H1 (cell line): ENCODE data around the gene BORCS6. TPM values are rescaled to one million over a fixed set of nuclear protein-coding genes. Genes with fewer than 3 reads are reported as not detected.
A peak's percentile ranks its signal among the peaks of the same experiment; 100 is the strongest.

Experiments
- CTCF ChIA-PET: fragments of 300-600 bp; sonication (Branson Sonifier 250); formaldehyde crosslinking; loops from one replicate; lab custom pipeline; 2021; ENCODE audit not compliant: partially characterized antibody; lab: Charles Lee
- POLR2A ChIA-PET: fragments of 300-600 bp; sonication (Branson Sonifier 250); formaldehyde crosslinking; loops from one replicate; lab custom pipeline; 2021; ENCODE audit warnings: inconsistent platforms; ENCODE audit not compliant: partially characterized antibody; lab: Charles Lee
- DNase-seq, 2 experiments: peaks; one replicate each; pipeline versions ENCODE4 v3.0.0 to v3.0.0-alpha.2; 2010 to 2022; ENCODE audit warnings: low spot score in 2 of 2, low read depth in 1 of 2, mixed read lengths in 1 of 2
- FAIRE-seq: peaks from 2 replicates; lab custom pipeline; 2011; peaks lifted over from hg19 to GRCh38; lab: Jason Lieb, UNC
- H2AFZ ChIP-seq: 2 replicates; pipeline ENCODE4 v1.8.1; 2012; ENCODE audit warnings: low read length, inconsistent platforms
- H2AK5ac ChIP-seq: 2 replicates; pipeline ENCODE4 v1.6.1; 2013; ENCODE audit warnings: low read depth, low read length
- H2BK120ac ChIP-seq: replicated peaks from 2 replicates; pipeline ENCODE3; 2013; ENCODE audit warnings: low read depth, low read length, inconsistent platforms
- H2BK12ac ChIP-seq: 2 replicates; pipeline ENCODE4 v1.6.1; 2013; ENCODE audit warnings: low read depth, low read length
- H2BK15ac ChIP-seq: 2 replicates; pipeline ENCODE4 v1.6.1; 2013; ENCODE audit warnings: low read length
- H2BK20ac ChIP-seq: 2 replicates; pipeline ENCODE4 v1.6.1; 2013; ENCODE audit warnings: low read length
- H2BK5ac ChIP-seq: 2 replicates; pipeline ENCODE4 v1.6.1; 2013; ENCODE audit warnings: low read depth, low read length
- H3K14ac ChIP-seq: 2 replicates; pipeline ENCODE4 v1.6.1; 2013; ENCODE audit warnings: inconsistent platforms; ENCODE audit not compliant: insufficient read length
- H3K18ac ChIP-seq: 2 replicates; pipeline ENCODE4 v1.6.1; 2013; ENCODE audit warnings: low read length; ENCODE audit errors: extremely low read depth
- H3K23ac ChIP-seq: 2 replicates; pipeline ENCODE4 v1.6.1; 2013; ENCODE audit warnings: inconsistent platforms; ENCODE audit not compliant: insufficient read length
- H3K23me2 ChIP-seq: 2 replicates; pipeline ENCODE4 v1.6.1; 2013; ENCODE audit warnings: low read depth, low read length
- H3K27ac ChIP-seq: 2 replicates; pipeline ENCODE4 v1.6.1; 2011; ENCODE audit warnings: low read depth, low read length, inconsistent platforms
- H3K27me3 ChIP-seq, 4 experiments: replicated peaks in 1 of 4; 1 replicate in 1 of 4; 2 replicates in 3 of 4; pipeline versions ENCODE4 v1.6.1 to v1.8.1; 2011 to 2013; ENCODE audit warnings: low read length in 3 of 4, mild to moderate bottlenecking in 3 of 4, inconsistent platforms in 2 of 4, mixed read lengths in 2 of 4, moderate library complexity in 1 of 4; ENCODE audit not compliant: control insufficient read depth in 3 of 4, insufficient read depth in 3 of 4; ENCODE audit errors: extremely low read depth in 1 of 4
- H3K36me3 ChIP-seq, 4 experiments: 2 replicates each; pipeline versions ENCODE4 v1.6.1 to v1.8.1; 2011 to 2013; ENCODE audit warnings: mild to moderate bottlenecking in 4 of 4, low read length in 3 of 4, moderate library complexity in 2 of 4, control low read depth in 1 of 4, inconsistent platforms in 1 of 4; ENCODE audit not compliant: insufficient read depth in 4 of 4, control insufficient read depth in 2 of 4
- H3K4ac ChIP-seq: replicated peaks from 2 replicates; pipeline ENCODE3; 2013; ENCODE audit warnings: low read length, low read depth, mixed read lengths, inconsistent platforms; ENCODE audit not compliant: insufficient read length
- H3K4me1 ChIP-seq, 4 experiments: replicated peaks in 1 of 4; 1 replicate in 1 of 4; 2 replicates in 3 of 4; pipeline versions ENCODE4 v1.6.1 to v1.8.1; 2011 to 2013; ENCODE audit warnings: low read length in 3 of 4, inconsistent platforms in 2 of 4, mixed read lengths in 1 of 4; ENCODE audit not compliant: insufficient read depth in 4 of 4, control insufficient read depth in 3 of 4
- H3K4me2 ChIP-seq, 2 experiments: 2 replicates each; pipeline versions ENCODE4 v1.6.1 to v1.8.1; 2011 to 2013; ENCODE audit warnings: low read depth in 2 of 2, low read length in 2 of 2, control low read depth in 1 of 2, inconsistent platforms in 1 of 2, mild to moderate bottlenecking in 1 of 2; ENCODE audit not compliant: insufficient read depth in 1 of 2
- H3K4me3 ChIP-seq, 4 experiments: fragments of 200-600, 300-600 bp in 1 of 4; sonication (generic), shearing (Covaris generic), sonication (Bioruptor Twin) in 1 of 4; 2 replicates each; pipeline versions ENCODE4 v1.5.1 to v1.8.1; 2011 to 2016; ENCODE audit warnings: low read length in 4 of 4, low read depth in 3 of 4, control low read depth in 2 of 4, inconsistent platforms in 2 of 4, mild to moderate bottlenecking in 2 of 4, mixed read lengths in 1 of 4, moderate library complexity in 1 of 4; ENCODE audit not compliant: insufficient read depth in 2 of 4; ENCODE audit errors: extremely low read depth in 1 of 4
- H3K56ac ChIP-seq: replicated peaks from 2 replicates; pipeline ENCODE3; 2013; ENCODE audit warnings: low read depth, mild to moderate bottlenecking, mixed read lengths, low read length, inconsistent platforms; ENCODE audit not compliant: insufficient read length
- H3K79me1 ChIP-seq: 2 replicates; pipeline ENCODE4 v1.6.1; 2013; ENCODE audit warnings: low read depth, low read length, control low read depth
- H3K79me2 ChIP-seq, 2 experiments: 2 replicates each; pipeline versions ENCODE4 v1.6.1 to v1.8.1; 2012 to 2013; ENCODE audit warnings: low read length in 2 of 2, mild to moderate bottlenecking in 2 of 2, inconsistent platforms in 1 of 2; ENCODE audit not compliant: insufficient read depth in 2 of 2, control insufficient read depth in 1 of 2
- H3K9ac ChIP-seq, 4 experiments: replicated peaks in 1 of 4; 1 replicate in 1 of 4; 2 replicates in 3 of 4; pipeline versions ENCODE4 v1.6.1 to v1.8.1; 2011 to 2013; ENCODE audit warnings: low read depth in 3 of 4, low read length in 3 of 4, control low read depth in 2 of 4, mild to moderate bottlenecking in 2 of 4, moderate library complexity in 2 of 4, inconsistent platforms in 1 of 4; ENCODE audit errors: extremely low read depth in 1 of 4
- H3K9me3 ChIP-seq, 2 experiments: 2 replicates each; pipeline versions ENCODE4 v1.6.1 to v1.8.1; 2012 to 2013; ENCODE audit warnings: mild to moderate bottlenecking in 2 of 2, moderate library complexity in 2 of 2, control low read depth in 1 of 2, inconsistent platforms in 1 of 2, low read depth in 1 of 2, low read length in 1 of 2, mixed read lengths in 1 of 2; ENCODE audit not compliant: insufficient read depth in 2 of 2
- H4K20me1 ChIP-seq, 2 experiments: replicated peaks in 1 of 2; 2 replicates each; pipeline versions ENCODE3 to v1.8.1; 2011 to 2013; ENCODE audit warnings: inconsistent platforms in 2 of 2, low read length in 2 of 2, mild to moderate bottlenecking in 1 of 2; ENCODE audit not compliant: insufficient read depth in 2 of 2, control insufficient read depth in 1 of 2
- H4K5ac ChIP-seq: 2 replicates; pipeline ENCODE4 v1.6.1; 2013; ENCODE audit warnings: low read length, low read depth, mixed read lengths, inconsistent platforms; ENCODE audit not compliant: insufficient read length
- H4K8ac ChIP-seq: 2 replicates; pipeline ENCODE4 v1.8.0; 2013; ENCODE audit warnings: mild to moderate bottlenecking, moderate library complexity, low read length, inconsistent platforms; ENCODE audit not compliant: insufficient read depth; ENCODE audit errors: extremely low read depth
- H4K91ac ChIP-seq: replicated peaks from 2 replicates; pipeline ENCODE3; 2013; ENCODE audit warnings: low read length, mixed read lengths, inconsistent platforms; ENCODE audit not compliant: insufficient read length
- ASH2L ChIP-seq: fragments of 200-600, 300-600 bp; sonication (generic); IDR thresholded peaks from one replicate; pipeline ENCODE4 v1.7.1; 2017; ENCODE audit warnings: low read length
- BACH1 ChIP-seq: IDR thresholded peaks from 2 replicates; pipeline ENCODE4 v1.6.1; 2012; ENCODE audit warnings: low read length, improper control_type of control experiment
- BRCA1 ChIP-seq: IDR thresholded peaks from 2 replicates; pipeline ENCODE4 v1.6.1; 2012; ENCODE audit warnings: low read depth, low read length, improper control_type of control experiment
- CHD1 ChIP-seq: IDR thresholded peaks from 2 replicates; pipeline ENCODE4 v1.6.1; 2012; ENCODE audit warnings: low read depth, low read length, improper control_type of control experiment
- GTF2F1 ChIP-seq: IDR thresholded peaks from 2 replicates; pipeline ENCODE4 v1.6.1; 2012; ENCODE audit warnings: low read depth, low read length, improper control_type of control experiment, borderline replicate concordance
- RNF2 ChIP-seq: fragments of 200-900, 300-1000 bp; sonication (generic); IDR thresholded peaks from 2 replicates; pipeline ENCODE4 v1.7.1; 2016; ENCODE audit warnings: borderline replicate concordance, low read depth, mild to moderate bottlenecking, antibody characterized with exemption, low read length; ENCODE audit not compliant: poor library complexity, severe bottlenecking; ENCODE audit errors: missing control alignments
- SAP30 ChIP-seq: fragments of 300-600 bp; sonication (generic); IDR thresholded peaks from 2 replicates; pipeline ENCODE4 v1.7.1; 2012; ENCODE audit warnings: low read length, moderate library complexity, mild to moderate bottlenecking, inconsistent platforms; ENCODE audit not compliant: insufficient read depth, insufficient replicate concordance
- TAF1 ChIP-seq: IDR thresholded peaks from 2 replicates; pipeline ENCODE4 v1.6.1; 2011; ENCODE audit warnings: mild to moderate bottlenecking, low read depth, low read length
- TCF12 ChIP-seq: IDR thresholded peaks from 2 replicates; pipeline ENCODE4 v1.6.1; 2011; ENCODE audit warnings: low read depth, mild to moderate bottlenecking, low read length
- TEAD4 ChIP-seq: IDR thresholded peaks from 2 replicates; pipeline ENCODE4 v1.6.1; 2012; ENCODE audit warnings: low read depth, low read length, inconsistent platforms, mixed read lengths
- WGBS, 2 experiments: shearing (Covaris generic) in 1 of 2; methylation state at CpG; one replicate each; pipeline versions ENCODE4 v1.1.6 to v1.1.7; 2013 to 2015; ENCODE audit warnings: low lambda C conversion rate in 2 of 2, mixed read lengths in 2 of 2, inconsistent platforms in 1 of 2, low coverage in 1 of 2, missing lambda C conversion rate in 1 of 2; ENCODE audit not compliant: insufficient replicate concordance in 2 of 2, insufficient coverage in 1 of 2, insufficient read length in 1 of 2; ENCODE audit errors: extremely low coverage in 1 of 2, missing lambda C conversion rate in 1 of 2; 5-methylcytosine and 5-hydroxymethylcytosine counted together
- polyA plus RNA-seq, 7 experiments: library from polyadenylated mRNA; depleted of rRNA in 3 of 7; stranded (reverse) in 5 of 7; unstranded in 2 of 7; fragments of >200 nt in 5 of 7; fragments of 200-250 nt in 2 of 7; gene quantifications; 1 replicate in 5 of 7; 2 replicates in 1 of 7; 4 replicates in 1 of 7; pipeline versions ENCODE4 v1.2.1 to v1.2.3, GENCODE V29; 2011 to 2013; ENCODE audit warnings: missing spikeins in 2 of 7, mixed read lengths in 2 of 7
- total RNA-seq: library from RNA; stranded (reverse); fragmentation: NEBNext Ultra II Directional; extraction: Animal tissue kit (Norgen Biotek cat#: 25700); gene quantifications from 2 replicates; pipeline ENCODE4 v1.2.1, GENCODE V29; 2021
- TF ChIP-seq, protein P1 (sequence below), 3 experiments: IDR thresholded peaks; 1 replicate in 2 of 3; 2 replicates in 1 of 3; pipeline versions ENCODE4 v1.5.1 to v1.6.1; 2011; ENCODE audit warnings: low read length in 3 of 3, mild to moderate bottlenecking in 3 of 3, inconsistent platforms in 2 of 3, low read depth in 1 of 3, moderate library complexity in 1 of 3; ENCODE audit not compliant: insufficient read depth in 1 of 3; ENCODE audit errors: control extremely low read depth in 1 of 3

BORCS6 gene
- total and polyA plus RNA-seq, 2 of the 8 experiments (the other 6 are each of a cell fraction or from before 2014, with no cell fraction given), result 3.3 to 3.6 TPM

DNA sequence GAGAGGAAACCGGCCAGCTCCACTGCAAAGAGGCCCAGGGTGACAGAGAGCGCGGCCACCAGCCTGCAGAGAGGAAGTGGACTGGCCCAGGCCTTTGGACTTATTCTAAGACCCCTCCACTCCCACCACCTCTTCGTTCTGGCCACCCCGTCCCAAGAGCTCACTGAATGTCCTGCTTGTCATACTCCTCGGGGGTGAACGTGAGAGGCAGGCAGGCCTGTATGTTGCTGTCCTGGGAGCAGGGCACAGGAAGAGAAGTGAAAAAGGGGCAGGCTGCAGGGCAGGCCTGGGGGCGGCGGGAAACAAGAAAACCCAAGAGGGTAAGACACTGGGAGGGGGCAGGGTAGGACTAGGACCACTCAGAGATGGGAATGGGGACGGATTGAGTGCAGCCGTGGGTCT is 14.2 kb downstream of the BORCS6 start:
- H4K8ac ChIP-seq, result peak overlapping the region; percentile 19
- no peaks in the 10 kb centered on the region for H3K36me3 ChIP-seq
- no peaks in the 10 kb centered on the region for H4K20me1 ChIP-seq
- no peaks in the 10 kb centered on the region for H3K79me1 ChIP-seq
- H2BK15ac ChIP-seq, result 0 out of 2 replicates have a peak overlapping the region, but pooled peaks have one; percentile 81
- H3K9ac ChIP-seq, result peak overlapping the region; percentile 51 to 79 (median 71)
- no peak for DNase-seq
- H2BK20ac ChIP-seq, result no peak overlapping the region
- no peak overlapping the region for H3K27ac ChIP-seq
- 0 out of 2 replicates have a peak overlapping the region, but pooled peaks have one; percentile 39 for H2BK12ac ChIP-seq
- peak overlapping the region; percentile 86; the same call in 1 of the 2 replicates for H2BK5ac ChIP-seq
- H3K9me3 ChIP-seq, result no peaks in the 10 kb centered on the region
- no peak overlapping the region for H4K5ac ChIP-seq
- H3K14ac ChIP-seq, result no peak overlapping the region
- H3K4ac ChIP-seq, result no peak overlapping the region
- CTCF ChIA-PET, result interaction anchor here (1.1 to 1.5 kb wide), 3 partner anchors 17 to 114 kb away, joined by 3 to 7 read pairs (median 4); no protein-coding TSS in a partner anchor
- no peaks in the 10 kb centered on the region for H3K79me2 ChIP-seq
- H2BK120ac ChIP-seq, result no peak overlapping the region
- 40% methylated on average over 11 of the region's 11 CpGs; no CpG with 5 or more reads in 1 of the 2 experiments for WGBS, 2 experiments
- H3K4me2 ChIP-seq, result peak overlapping the region; percentile 78 to 90
- no peak overlapping the region for H2AK5ac ChIP-seq
- FAIRE-seq, result no peak
- peaks cover 18% of the 10 kb centered on the region for H3K23me2 ChIP-seq
- no peaks in the 10 kb centered on the region for H3K27me3 ChIP-seq
- H2AFZ ChIP-seq, result 0 out of 2 replicates have a peak overlapping the region, but pooled peaks have one; percentile 82
- peak overlapping the region; percentile 42 for H3K56ac ChIP-seq
- H3K4me3 ChIP-seq, result peak overlapping the region; percentile 60 to 88 (median 69)
- H4K91ac ChIP-seq, result no peak overlapping the region
- H3K18ac ChIP-seq, result peak overlapping the region; percentile 87
- POLR2A ChIA-PET, result interaction anchor here (0.7 to 9.3 kb wide), 8 partner anchors 9 to 57 kb away, joined by 3 to 289 read pairs (median 14); partner anchors contain the start of genes ALOXE3, AURKB, BORCS6 and VAMP2
- no peak overlapping the region for H3K23ac ChIP-seq
- H3K4me1 ChIP-seq, result peaks cover 3 to 13% (median 8%) of the 10 kb centered on the region in 4 experiments
- TF ChIP-seq CHD1, result no peak
- TF ChIP-seq RNF2, result no peak
- no peak for TF ChIP-seq TEAD4
- no peak for TF ChIP-seq TCF12
- no peak for TF ChIP-seq GTF2F1
- TF ChIP-seq TAF1, result no peak
- TF ChIP-seq, protein P1, sequence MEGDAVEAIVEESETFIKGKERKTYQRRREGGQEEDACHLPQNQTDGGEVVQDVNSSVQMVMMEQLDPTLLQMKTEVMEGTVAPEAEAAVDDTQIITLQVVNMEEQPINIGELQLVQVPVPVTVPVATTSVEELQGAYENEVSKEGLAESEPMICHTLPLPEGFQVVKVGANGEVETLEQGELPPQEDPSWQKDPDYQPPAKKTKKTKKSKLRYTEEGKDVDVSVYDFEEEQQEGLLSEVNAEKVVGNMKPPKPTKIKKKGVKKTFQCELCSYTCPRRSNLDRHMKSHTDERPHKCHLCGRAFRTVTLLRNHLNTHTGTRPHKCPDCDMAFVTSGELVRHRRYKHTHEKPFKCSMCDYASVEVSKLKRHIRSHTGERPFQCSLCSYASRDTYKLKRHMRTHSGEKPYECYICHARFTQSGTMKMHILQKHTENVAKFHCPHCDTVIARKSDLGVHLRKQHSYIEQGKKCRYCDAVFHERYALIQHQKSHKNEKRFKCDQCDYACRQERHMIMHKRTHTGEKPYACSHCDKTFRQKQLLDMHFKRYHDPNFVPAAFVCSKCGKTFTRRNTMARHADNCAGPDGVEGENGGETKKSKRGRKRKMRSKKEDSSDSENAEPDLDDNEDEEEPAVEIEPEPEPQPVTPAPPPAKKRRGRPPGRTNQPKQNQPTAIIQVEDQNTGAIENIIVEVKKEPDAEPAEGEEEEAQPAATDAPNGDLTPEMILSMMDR (IDR thresholded peaks at IDR 0.05; ENCODE audit: control extremely low read depth in 1 of 3, insufficient read depth in 1 of 3, low read depth in 1 of 3, low read length in 3 of 3), result no peak
- TF ChIP-seq SAP30, result no peak
- no peak for TF ChIP-seq BACH1
- TF ChIP-seq BRCA1, result no peak
- no peak for TF ChIP-seq ASH2L
